GOT3 (cell line): ENCODE data around the gene EMILIN2.

Experiments
- DNase-seq: peaks from one replicate; lab custom pipeline; 2025; ENCODE audit warnings: mixed read lengths; lab: John Stamatoyannopoulos, UW

EMILIN2 gene

GRCh38 chr18:2956056-2956455 is 109.2 kb downstream of the EMILIN2 start:
- no peak for DNase-seq

- DNase-seq: no peak
These were observed 112.1 kb downstream of the EMILIN2 start for GRCh38 chr18:2958819-2959298.

- DNase-seq: no peak
These were observed 112.5 kb downstream of the EMILIN2 start for GRCh38 chr18:2959341-2959740.

GRCh38 chr18:2960983-2961696 is 114.3 kb downstream of the EMILIN2 start:
- DNase-seq: no peak

- DNase-seq: no peak
These were observed 115.0 kb downstream of the EMILIN2 start for GRCh38 chr18:2961821-2962220.

- DNase-seq: no peak
These were observed 116.2 kb downstream of the EMILIN2 start for GRCh38 chr18:2963048-2963447.

GRCh38 chr18:2964361-2965010 is 117.7 kb downstream of the EMILIN2 start:
- DNase-seq: no peak
